GM21381 (cell line): ENCODE results near the gene STRN4.

ENCODE experiments used
- ATAC-seq: cut with Tn5 transposase; IDR thresholded peaks from one replicate; pipeline ENCODE4 v1.9.1; 2021; ENCODE audit warnings: mild to moderate bottlenecking, moderate library complexity; ENCODE audit not compliant: unreplicated experiment

The STRN4 gene

DNA sequence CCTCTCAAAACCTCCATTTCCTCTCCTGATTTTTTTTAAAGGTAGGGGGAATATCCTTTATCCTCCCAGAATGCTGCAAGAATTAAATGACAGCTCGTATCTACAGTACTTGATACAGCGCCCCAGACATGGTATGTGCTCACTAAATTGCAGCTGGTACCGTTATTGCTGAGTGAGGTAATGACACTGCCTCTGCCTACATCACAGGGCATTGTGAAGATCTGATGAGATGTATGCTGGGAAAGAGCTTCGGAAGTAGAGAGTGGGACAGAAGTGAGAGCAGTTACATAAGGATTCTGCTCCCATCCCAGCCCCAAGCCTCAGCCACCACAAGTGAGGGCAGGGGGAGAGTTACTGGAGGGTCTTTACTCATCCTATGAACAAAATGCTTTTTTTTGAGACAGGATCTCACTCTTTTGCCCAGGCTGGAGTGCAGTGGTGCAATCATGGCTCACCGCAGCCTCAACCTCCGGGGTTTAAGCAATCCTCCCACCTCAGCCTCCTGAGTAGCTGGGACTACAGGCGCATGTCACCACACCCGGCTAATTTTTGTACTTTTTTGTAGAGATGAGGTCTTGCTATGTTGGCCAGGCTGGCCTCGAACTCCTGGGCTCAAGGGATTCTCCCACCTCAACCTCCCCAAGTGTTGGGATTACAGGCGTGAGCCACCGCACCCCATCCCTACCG is 2.1 kb downstream of the STRN4 start:
- ATAC-seq: no peak

DNA sequence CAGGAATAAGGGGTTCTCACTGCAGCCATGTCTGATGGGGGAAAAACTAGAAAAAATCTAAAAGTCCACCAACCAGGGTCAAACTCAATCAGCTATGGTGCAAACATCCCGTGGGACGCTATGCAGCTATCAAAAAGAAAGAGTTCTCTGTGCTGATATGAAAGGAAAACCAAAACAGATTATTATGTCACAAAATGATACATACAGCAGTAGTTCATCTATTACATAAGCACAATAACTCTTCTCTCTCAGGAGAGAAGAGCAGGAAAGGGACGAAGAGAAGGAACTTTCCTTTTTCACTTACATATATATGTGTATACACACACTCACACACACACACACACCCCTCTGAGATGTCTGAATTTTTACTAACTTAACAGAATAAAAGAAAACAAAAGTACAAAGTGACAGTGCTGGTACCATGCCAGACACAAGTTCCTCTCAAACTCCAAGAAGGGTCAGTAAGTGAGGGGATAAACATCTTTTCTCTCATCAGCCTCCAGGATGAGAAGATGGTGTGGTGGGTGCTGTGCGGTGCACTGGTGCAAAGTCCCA is 3.2 kb downstream of the STRN4 start:
- ATAC-seq: no peak

DNA sequence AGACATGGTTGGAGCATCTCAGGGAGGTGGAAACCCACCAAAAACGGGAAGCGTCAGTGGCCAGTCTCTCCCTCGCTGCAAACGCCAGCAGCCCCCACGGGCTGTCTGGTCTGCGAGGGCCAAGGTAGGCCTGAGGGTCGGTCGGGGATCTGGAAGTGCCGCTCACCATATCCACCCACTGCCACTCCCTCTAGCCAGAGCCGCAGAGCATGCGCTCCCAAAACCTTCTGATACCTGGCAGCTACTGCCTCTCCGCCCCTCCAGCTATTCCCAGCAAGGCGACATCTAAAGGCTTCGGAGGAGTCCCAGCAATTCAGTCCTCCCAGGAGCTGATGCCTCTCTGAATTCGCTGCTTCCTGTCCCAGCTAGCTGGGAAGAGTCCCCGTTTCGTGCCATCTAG is 4.8 kb downstream of the STRN4 start:
- no peak for ATAC-seq

DNA sequence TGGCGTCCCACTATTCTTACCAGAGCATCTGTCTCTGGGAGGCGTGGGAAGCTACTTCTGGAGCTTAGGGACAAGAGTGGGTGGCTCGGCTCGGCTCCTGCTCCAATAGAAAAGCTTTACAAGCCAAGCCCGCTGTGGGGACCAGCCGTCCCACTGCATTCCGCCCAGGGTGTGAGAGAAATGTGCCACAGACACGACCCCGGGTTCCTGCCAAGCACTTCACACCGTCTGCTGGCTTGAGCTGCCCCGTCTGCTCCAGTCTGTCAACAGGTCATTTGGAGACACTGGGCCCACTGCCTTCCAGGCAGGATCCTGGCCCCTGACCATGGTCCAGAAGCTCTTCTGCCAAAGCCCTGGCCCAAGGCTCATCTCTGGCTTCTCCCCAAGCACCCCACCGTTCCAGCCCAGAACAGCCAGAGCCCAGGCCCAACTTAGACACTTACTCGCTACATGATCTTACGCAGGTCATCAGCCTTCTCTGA is 6.9 kb downstream of the STRN4 start:
- no peak for ATAC-seq

DNA sequence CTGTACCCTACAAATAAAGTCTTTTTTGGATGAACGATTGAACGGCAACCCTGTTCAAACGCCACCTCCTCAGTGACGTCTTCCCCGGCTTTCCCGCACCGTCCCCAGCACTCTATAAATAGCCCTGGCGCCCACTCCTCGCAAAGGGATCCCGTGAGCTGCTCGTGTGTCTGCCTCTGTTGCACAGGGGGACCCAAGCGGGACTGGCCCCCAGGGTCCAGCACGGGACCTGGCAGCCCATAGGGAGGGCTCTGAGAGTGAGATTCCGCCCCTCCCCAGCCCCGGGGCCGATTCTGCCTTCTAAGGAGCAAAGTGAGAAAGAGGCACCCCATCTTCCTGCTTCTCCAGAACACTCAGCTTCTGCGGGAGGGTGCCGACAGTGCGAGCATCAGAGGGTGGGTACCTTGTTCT is 8.5 kb downstream of the STRN4 start:
- ATAC-seq: no peak

DNA sequence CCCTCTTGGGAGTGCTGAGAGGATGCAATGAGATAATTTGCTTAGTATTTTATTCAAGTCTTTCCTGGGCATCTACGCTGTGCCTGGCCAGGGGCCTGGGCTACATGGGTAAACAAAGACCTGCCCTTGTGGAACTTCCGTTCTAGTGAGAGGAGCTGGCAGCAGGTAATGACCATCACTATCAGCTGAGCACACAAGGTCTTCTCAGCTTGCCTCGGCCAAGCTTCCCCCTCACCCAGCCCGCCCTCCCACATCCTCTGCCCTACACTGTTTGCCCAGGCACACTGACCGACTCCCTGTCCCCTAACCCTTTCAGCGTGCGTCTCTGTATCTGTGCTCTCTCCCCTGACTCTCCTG is 9.0 kb downstream of the STRN4 start:
- no peak for ATAC-seq

DNA sequence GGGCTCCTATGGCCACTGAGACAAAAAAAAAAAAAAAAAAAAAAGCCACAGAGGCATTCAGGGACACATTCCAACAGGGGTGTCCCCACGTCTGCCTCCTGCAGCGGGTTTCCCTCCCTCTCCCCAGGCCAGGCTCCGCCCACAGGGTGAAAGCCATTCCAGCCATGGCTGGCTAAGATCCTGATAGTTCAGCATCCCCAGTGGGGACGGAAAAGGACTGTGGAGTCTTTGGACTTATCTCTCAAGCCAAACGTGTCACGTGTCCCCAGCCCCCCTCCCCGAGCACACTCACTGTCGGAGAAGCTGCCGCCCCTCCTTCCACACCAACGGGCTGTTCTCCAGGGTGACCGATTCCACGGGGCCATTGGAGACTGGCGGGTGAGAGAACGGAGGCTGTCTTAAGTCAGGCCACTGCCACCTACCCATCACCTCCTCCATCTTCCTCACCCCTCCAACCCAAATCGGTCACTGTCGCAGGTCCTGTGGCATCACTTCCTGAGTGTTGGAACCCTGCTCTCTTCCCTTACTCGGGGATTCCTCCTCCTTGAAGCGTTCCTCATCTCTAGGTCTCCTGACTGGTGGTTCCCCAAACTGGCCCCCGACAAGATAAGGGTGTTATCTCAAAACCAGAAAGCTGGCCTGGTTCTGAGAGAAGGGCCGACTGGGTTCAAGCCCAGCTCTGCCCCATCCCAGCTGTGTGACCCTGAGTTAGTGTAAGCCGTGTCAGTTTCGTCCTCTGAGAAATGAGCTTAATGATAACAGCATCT is 9.5 kb downstream of the STRN4 start:
- no peak for ATAC-seq

DNA sequence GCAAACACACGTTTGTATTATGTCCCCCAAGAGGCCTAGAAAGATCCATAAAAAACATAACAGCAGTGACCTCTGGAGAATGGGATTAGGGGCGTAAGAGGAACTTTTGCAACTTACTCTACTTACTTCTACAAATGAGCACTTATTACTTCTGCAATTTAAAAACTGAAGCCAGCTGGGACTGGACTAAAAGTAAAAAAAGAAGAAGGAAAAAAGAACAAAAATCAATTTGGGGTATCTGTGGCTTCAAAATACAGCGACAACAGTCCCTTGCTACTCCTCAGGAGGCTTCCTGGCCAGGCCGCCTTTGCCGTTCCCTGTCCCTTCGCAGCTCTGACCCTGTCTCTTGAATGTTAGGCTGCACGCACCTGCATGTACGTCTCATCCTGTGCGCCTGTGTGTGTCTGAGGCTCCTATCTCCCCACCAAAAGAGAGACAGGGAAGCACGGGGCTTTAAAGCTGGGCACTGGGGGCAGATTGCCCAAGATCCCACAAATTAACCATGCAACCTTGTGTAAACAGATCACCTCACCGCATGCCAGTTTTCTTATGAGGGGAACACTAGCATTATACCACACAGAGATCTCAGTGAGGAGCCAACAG is 12.5 kb downstream of the STRN4 start:
- no peak for ATAC-seq

DNA sequence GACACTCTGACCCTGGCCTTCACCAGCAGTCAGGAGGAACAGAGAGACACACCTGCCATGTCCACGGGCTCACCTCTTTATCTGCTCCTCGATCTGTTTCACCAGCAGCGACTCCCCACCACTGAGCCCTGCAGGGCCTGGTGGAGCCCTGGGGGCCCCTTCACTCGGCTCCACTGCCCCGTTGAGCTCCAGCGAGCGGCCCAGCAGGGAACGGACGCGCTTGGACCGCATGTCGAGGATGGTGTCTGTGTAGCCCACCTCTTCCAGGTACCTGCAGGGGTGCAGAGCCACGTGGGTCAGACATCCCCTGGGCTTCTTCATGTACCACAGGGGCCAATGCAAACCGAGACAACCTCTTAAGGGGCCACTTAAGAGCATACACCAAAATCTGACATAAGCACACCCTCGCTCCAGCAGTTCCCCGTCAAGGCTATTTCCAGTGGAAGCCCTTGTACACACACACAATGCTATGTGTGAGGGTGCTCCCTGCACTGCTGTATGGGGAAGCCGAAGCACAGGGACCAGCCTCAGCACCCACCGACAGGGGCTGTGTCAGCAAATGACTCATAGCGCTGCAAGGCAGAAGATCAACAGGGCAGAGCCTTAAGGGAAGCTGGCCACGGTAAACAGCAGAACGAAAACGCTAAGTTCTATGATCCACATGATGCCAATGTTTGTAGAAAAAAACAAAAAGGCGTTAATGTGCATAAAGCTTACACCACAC is 13.1 kb downstream of the STRN4 start:
- no peak for ATAC-seq

DNA sequence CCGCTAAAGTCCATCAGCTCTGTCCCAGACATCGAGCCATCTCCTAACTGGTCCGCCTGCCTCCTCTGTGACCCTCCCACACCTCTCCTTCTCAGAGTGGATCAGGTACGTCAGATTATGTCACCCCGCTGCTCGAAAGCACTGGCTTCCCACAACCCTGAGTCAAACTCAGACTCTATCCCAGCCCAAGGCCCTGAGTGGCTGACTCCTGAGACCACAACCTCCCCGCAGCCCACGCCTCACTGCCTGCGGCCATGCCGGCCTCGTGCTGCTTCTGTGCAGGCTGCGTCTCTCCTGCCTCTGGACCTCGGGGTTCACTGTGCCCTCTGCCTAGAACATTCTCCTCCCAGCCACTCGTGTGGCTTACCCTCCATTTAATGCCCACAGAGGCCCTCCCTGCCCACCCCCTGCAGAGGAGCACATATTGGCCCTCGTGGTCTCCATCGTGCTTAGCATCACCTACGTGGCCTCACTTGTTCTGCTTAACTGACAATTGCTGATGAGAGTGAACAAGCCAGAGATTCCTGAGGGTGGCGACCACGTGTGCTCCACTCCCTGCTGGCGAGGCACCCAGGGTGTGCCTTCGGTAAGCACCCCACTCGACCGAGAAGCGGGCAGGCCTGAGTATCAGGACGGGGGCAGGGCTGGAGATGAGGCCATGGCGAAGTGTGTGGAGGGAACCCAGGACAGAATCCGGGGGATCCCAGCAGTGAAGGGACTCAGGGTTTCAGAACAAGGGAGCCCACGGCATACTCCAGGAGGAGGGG is 13.9 kb downstream of the STRN4 start:
- no peak for ATAC-seq

DNA sequence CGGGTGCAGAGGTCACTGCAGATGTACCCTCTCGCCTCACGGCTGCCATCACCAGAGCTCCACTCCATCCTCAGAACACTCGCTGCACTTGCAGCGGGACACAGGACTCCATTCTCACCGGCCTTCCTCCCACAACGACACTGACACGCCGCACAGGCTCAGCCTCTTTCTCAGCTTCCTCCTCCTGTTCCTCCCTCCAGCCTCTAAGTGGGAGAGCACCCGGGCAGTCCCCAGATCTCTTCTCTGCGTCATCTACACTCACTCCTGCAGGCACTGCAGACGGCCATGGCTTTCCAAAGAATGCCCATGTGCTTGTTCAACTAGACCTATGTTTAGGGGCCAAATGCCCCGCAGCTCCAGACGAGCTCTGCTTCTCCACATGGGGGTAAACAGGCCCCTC is 14.7 kb downstream of the STRN4 start:
- no peak for ATAC-seq

DNA sequence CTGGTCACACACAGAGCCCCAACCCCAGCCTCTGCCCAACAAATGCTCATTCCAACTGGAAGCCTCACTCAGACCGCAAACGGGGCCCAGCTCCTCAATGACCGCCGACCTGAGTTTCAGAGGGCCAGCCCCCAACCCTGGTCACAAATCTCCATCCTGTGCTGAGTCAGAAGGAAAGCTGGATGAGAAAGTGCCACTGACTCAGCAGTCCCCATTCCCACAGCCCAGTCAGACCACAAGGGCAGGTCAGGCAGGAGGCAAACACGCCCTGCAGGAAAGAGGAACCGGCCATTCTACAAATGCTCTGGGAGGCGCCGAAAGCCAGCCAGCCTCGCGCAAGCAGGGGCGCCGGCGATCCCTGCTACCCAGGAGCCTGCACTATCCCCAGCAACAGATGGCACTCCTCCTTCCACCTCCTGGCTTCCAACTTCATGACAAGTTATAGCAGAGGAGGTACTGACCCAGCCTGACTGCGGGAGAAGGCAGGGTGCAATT is 15.2 kb downstream of the STRN4 start:
- no peak for ATAC-seq

DNA sequence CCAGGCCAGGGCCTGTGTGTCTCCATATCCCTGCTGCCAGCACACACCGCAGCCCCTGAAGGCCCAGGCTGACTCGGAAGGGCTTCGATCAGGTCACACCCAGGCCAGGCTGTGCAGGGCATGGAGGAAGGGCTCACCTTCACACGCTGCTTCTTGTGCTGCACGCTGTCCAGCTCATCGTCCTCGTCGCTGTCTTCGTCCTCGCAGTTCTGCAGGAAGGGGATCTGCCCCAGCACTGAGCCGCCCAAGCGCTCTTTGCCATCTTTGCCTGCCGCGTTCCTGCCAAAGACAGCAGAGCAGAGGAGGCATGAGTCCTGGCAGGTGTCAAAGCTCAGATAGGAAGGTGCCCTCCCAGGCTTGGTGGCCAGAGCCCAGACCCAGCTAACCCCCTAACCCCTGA is 15.7 kb downstream of the STRN4 start:
- ATAC-seq: no peak

DNA sequence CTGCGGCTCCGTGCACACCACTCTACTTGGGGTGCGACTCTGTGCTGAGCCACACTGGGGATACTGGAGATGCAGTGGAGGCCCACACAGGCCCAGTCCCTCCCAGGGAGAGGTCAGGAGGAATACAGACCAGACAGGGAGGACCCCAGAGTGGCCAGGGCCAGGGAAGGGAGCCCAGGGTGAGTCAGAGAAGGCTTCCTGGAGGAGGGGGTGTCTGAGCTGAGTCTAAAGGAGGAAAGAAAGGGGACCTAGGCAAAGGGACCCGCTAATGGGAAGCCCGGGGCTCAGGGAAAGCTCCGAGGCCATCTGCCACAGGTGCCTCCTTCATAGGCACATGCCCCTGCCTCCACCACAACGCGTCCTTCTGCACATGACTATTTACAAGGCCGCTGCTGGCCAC is 16.1 kb downstream of the STRN4 start:
- no peak for ATAC-seq

DNA sequence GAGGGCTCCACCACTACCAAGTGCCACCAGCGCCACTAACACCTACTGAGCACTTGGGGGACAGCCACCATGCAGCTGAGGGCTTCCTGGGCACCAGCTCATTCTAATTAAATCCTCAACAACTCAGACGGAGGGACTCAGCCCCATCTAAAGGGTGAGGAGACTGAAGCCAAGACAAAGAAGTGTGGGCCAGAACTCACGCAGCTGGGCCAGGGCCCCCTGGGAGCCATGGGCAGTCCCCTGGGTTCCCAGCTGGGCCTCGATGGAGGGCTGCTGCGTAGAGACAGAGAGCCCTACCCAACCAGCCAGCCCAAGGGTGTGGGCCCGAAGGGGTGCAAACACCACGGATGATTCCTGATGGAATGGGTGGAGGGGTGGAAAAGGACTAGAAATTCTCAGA is 16.6 kb downstream of the STRN4 start:
- no peak for ATAC-seq

DNA sequence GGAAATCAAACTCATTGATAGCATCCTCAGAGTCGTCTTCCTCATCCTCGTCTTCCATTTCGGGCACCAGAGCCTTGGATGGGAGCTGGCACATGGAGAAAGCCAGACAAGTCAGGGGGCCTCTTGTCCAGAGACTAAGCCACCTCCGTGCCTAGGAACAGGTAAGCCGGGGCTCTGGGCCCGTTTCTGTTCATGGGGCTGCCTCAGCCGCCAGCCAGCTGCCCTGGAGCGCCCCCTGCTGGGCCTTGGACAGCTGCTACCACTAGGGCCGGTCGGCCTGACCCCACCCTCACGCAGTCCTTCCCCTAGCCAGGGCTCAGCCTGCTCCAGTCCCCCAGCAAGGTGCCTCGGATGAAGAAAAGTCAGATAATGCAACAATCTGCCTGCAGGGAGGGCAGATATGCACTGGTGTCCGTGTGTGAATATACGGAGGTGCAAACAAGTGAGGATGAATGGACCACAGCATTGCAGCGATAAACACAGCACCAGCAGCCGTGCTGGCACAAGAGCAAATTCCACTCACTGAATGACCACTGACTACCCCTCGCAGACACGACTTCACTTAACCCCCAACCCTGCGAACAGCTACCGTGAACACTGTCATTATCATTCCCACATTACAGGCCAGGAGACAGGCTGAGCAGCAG is 17.4 kb downstream of the STRN4 start:
- no peak for ATAC-seq

DNA sequence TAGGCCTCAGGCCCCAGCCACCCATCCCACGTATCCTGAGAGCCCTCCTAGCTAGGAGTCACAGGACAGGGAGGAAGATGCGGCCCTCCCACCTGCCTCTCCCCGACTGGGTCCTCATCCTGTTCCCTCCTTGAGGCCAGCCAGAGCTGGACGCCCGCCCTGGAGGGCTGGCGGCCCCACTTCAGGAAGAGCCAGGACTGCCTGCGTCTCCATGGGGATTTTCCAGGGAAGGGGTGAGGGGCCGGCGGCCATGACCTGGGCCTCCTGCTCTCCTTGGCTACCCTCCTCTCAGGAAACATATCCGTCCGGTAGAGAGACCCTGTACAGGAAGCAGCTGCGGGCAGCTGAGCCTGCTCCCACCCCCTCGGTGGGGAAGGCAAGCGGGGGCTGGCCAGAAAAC is 18.0 kb downstream of the STRN4 start:
- ATAC-seq: no peak

DNA sequence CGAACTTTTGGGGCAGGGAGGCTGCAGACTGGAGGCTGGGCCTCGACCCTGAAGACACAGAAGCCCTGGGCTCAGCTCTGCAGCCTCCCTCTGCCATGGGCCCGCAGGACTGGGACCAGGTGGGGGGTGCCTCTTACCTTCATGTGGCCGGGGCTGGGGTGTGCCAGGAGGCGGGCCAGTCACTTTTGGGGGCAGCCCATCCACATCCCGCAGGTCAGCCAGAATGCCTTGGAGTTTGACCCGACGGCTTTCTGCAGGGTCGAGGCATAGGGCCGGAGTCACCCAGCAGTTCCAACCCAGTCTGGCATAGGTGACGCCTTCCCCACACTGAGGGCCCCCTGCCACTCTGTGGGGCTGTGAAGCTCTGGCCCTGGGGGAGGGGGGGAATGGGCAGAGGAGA is 18.5 kb downstream of the STRN4 start:
- ATAC-seq: no peak

DNA sequence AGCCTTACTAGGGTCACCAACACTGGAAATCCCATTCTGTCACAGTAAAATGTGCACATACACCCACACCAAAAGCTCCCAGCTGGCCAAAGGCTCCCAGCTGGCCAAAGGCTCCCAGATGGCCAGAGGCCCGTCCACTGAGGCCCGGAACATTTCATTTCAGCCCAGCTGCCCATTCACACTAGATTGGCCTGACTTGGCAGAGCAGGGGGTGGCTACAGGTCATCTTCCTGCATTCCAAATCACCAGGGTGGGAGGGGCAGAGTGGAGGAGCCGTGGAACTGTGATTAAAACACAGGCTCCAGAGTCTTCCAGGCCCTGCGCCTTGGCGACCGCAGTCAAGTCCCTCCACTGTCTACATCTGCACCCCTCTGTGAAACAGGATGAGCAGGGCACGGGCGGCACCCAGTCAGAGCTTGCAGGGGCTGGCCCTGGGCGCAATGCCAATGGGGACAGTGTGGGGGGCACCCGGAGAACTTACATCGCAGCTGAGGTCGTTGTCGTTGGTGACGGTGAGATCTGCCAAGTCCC is 19.2 kb downstream of the STRN4 start:
- no peak for ATAC-seq

DNA sequence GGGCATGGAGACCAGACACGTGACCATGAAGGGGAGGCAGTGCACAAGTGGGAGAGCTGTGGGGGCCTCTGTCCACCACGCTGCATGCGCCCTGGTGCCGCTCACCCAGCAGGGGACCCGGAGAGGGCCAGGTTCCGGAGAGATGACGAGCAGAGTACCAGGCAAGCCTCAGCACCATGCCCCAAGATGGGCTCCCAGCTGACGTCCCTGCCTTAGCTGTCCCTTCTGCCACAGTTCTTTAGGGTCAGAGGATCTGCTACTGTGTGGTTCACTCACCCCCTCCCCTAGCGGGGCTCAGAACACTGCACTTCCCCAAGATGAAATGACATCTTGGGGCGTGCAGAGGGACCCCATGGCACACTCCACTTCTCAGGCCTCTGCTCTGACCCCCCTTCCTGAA is 19.7 kb downstream of the STRN4 start:
- ATAC-seq: no peak
